Iris pigment epithelial cell (primary cell): ENCODE results near the gene EML5.
"Not testable (repeated sequence)": the region's sequence is repeated elsewhere in the genome, so short reads cannot be mapped to it uniquely, and the experiment has no call there.

Source experiments
- DNase-seq: peaks from one replicate; pipeline ENCODE4 v3.0.0-alpha.2; 2011; ENCODE audit warnings: low read depth

EML5 gene

GRCh38 chr14:88792473-88793258 is at the start of gene EML5:
Gene EML5 (minus strand): TSS chr14:88792953. CDS start chr14:88792503, 450 bp downstream.
- DNase-seq, result peak; percentile 62

GRCh38 chr14:88842414-88842813 is 49.7 kb upstream of the EML5 start:
- no peak for DNase-seq

GRCh38 chr14:88841741-88842140 is 49.0 kb upstream of the EML5 start:
- no peak for DNase-seq

- DNase-seq, result no peak
Measured at GRCh38 chr14:88840926-88841325, 48.2 kb upstream of the EML5 start.

- DNase-seq, result no peak
Measured at GRCh38 chr14:88838015-88838414, 45.3 kb upstream of the EML5 start.

- DNase-seq, result no peak
Measured at GRCh38 chr14:88837495-88837894, 44.7 kb upstream of the EML5 start.

GRCh38 chr14:88835661-88836060 is 42.9 kb upstream of the EML5 start:
- peak; percentile 25 for DNase-seq

- peak; percentile 77 for DNase-seq
Measured at GRCh38 chr14:88834883-88835431, 42.2 kb upstream of the EML5 start.

GRCh38 chr14:88831284-88831683 is 38.5 kb upstream of the EML5 start:
- peak; percentile 75 for DNase-seq

- DNase-seq, result no peak
Measured at GRCh38 chr14:88829685-88830302, 37.0 kb upstream of the EML5 start.

- no peak for DNase-seq
Measured at GRCh38 chr14:88829188-88829587, 36.4 kb upstream of the EML5 start.

GRCh38 chr14:88825503-88825902 is 32.8 kb upstream of the EML5 start:
- DNase-seq, result no peak

GRCh38 chr14:88825078-88825458 is 32.3 kb upstream of the EML5 start:
- DNase-seq, result no peak

GRCh38 chr14:88824314-88825077 is 31.7 kb upstream of the EML5 start, which contains the start of gene TTC8:
Gene TTC8 (plus strand): TSS chr14:88824651. CDS start chr14:88824708, 57 bp downstream.
- peak; percentile 91 for DNase-seq

GRCh38 chr14:88823968-88824313 is 31.2 kb upstream of the EML5 start:
- no peak for DNase-seq

- DNase-seq, result no peak
Measured at GRCh38 chr14:88821888-88822287, 29.1 kb upstream of the EML5 start.

- no peak for DNase-seq
Measured at GRCh38 chr14:88821378-88821777, 28.6 kb upstream of the EML5 start.

GRCh38 chr14:88819674-88820073 is 26.9 kb upstream of the EML5 start:
- not testable (repeated sequence) for DNase-seq

- no peak for DNase-seq
Measured at GRCh38 chr14:88818018-88818417, 25.3 kb upstream of the EML5 start.

GRCh38 chr14:88815980-88816379 is 23.2 kb upstream of the EML5 start:
- no peak for DNase-seq

GRCh38 chr14:88808359-88808758 is 15.6 kb upstream of the EML5 start:
- DNase-seq, result no peak

- DNase-seq, result no peak
Measured at GRCh38 chr14:88804477-88804876, 11.7 kb upstream of the EML5 start.

- DNase-seq, result no peak
Measured at GRCh38 chr14:88804035-88804434, 11.3 kb upstream of the EML5 start.
